Measurements from ENCODE around the gene SSUH2. TPM values are rescaled to one million over a fixed set of nuclear protein-coding genes. Genes with fewer than 3 reads are reported as not detected.
"Not testable (repeated sequence)": the region's sequence is repeated elsewhere in the genome, so short reads cannot be mapped to it uniquely, and the experiment has no call there.

The SSUH2 gene
- total RNA-seq (2014; rRNA removed), result 0.11 TPM in 1 of 2 replicates, not detected in the other
- polyA plus RNA-seq (2012), result 0.17 TPM

- no peak for DNase-seq (ENCODE audit: low read depth)
Observed at GRCh38 chr3:8644748-8645390, at the start of gene SSUH2. Gene SSUH2 (minus strand): TSS chr3:8644798. CDS start chr3:8644758, 40 bp downstream.

- not testable (repeated sequence) for DNase-seq (ENCODE audit: low read depth)
Observed at GRCh38 chr3:8691295-8691694, 46.7 kb upstream of the SSUH2 start.

GRCh38 chr3:8684992-8685391 is 40.4 kb upstream of the SSUH2 start:
- not testable (repeated sequence) for DNase-seq (ENCODE audit: low read depth)

- not testable (repeated sequence) for DNase-seq (ENCODE audit: low read depth)
Observed at GRCh38 chr3:8682850-8683574, 38.4 kb upstream of the SSUH2 start.

GRCh38 chr3:8681881-8682538 is 37.4 kb upstream of the SSUH2 start:
- DNase-seq (ENCODE audit: low read depth), result not testable (repeated sequence)

GRCh38 chr3:8681349-8681748 is 36.8 kb upstream of the SSUH2 start:
- DNase-seq (ENCODE audit: low read depth), result no peak

- peak; percentile 46 for DNase-seq (ENCODE audit: low read depth)
Observed at GRCh38 chr3:8679817-8680553, 35.4 kb upstream of the SSUH2 start.

- no peak for DNase-seq (ENCODE audit: low read depth)
Observed at GRCh38 chr3:8678751-8679150, 34.2 kb upstream of the SSUH2 start.

- not testable (repeated sequence) for DNase-seq (ENCODE audit: low read depth)
Observed at GRCh38 chr3:8677258-8677657, 32.7 kb upstream of the SSUH2 start.

- not testable (repeated sequence) for DNase-seq (ENCODE audit: low read depth)
Observed at GRCh38 chr3:8675591-8675990, 31.0 kb upstream of the SSUH2 start.

GRCh38 chr3:8673083-8673737 is 28.6 kb upstream of the SSUH2 start:
- DNase-seq (ENCODE audit: low read depth), result no peak

- peak; percentile 25 for DNase-seq (ENCODE audit: low read depth)
Observed at GRCh38 chr3:8669019-8669418, 24.4 kb upstream of the SSUH2 start.

GRCh38 chr3:8668216-8668615 is 23.6 kb upstream of the SSUH2 start:
- peak; percentile 37 for DNase-seq (ENCODE audit: low read depth)

- DNase-seq (ENCODE audit: low read depth), result no peak
Observed at GRCh38 chr3:8667463-8668091, 23.0 kb upstream of the SSUH2 start.

- DNase-seq (ENCODE audit: low read depth), result no peak
Observed at GRCh38 chr3:8665407-8665896, 20.9 kb upstream of the SSUH2 start.

- peak; percentile 77 for DNase-seq (ENCODE audit: low read depth)
Observed at GRCh38 chr3:8663177-8664061, 18.8 kb upstream of the SSUH2 start.

- no peak for DNase-seq (ENCODE audit: low read depth)
Observed at GRCh38 chr3:8662594-8662993, 18.0 kb upstream of the SSUH2 start.

- DNase-seq (ENCODE audit: low read depth), result peak; percentile 26
Observed at GRCh38 chr3:8660175-8661118, 15.8 kb upstream of the SSUH2 start.
